Measurements from ENCODE around the gene ZFR. TPM values are rescaled to one million over a fixed set of nuclear protein-coding genes. Genes with fewer than 3 reads are reported as not detected.

The ZFR gene
- total and polyA plus RNA-seq, 9 of the 15 experiments (the other 6 are each of a cell fraction or from before 2014, with no cell fraction given), result 35.5 to 108 (median 71.1) TPM

- Histone ChIP-seq H3K36me3 (ENCODE audit: control insufficient read depth, insufficient read depth, low read length) (no peaks in the 10 kb centered on the region), H3K4me1 (replicated peaks in 1 of 2; ENCODE audit: control insufficient read depth in 2 of 2, insufficient read depth in 2 of 2, low read length in 2 of 2) (no peaks in the 10 kb centered on the region), H3K9ac (ENCODE audit: insufficient read depth in 1 of 2, low read depth in 2 of 2, low read length in 2 of 2) (no peak overlapping the region), H3K4me2 (ENCODE audit: insufficient read depth, low read length) (no peak overlapping the region), H3K4me3 (no peak overlapping the region), H2AFZ (ENCODE audit: low read depth, low read length) (no peak overlapping the region), H4K20me1 (replicated peaks; ENCODE audit: control insufficient read depth, insufficient read depth, low read length) (no peaks in the 10 kb centered on the region), H3K27ac (ENCODE audit: extremely low read depth, low read depth, low read length) (no peak overlapping the region), H3K79me2 (ENCODE audit: control insufficient read depth, insufficient read depth, low read length) (no peaks in the 10 kb centered on the region), H3K9me1 (ENCODE audit: control insufficient read depth, insufficient read depth, low read length) (no peaks in the 10 kb centered on the region), H3K9me3 (replicated peaks; ENCODE audit: control insufficient read depth, insufficient read depth, low read depth, low read length) (no peaks in the 10 kb centered on the region), H3K27me3 (ENCODE audit: control insufficient read depth in 2 of 2, insufficient read depth in 2 of 2, low read length in 2 of 2) (no peaks in the 10 kb centered on the region; a peak in 1 of 5 replicates)
- POLR2A ChIA-PET, result no interaction called here
- CTCF ChIA-PET (ENCODE audit: low intra/inter-chr PET ratio), result no interaction called here
- FAIRE-seq (peak; percentile 19), ATAC-seq (no peak), DNase-seq (ENCODE audit: extremely low read depth in 1 of 4, low spot score in 3 of 4) (no peak)
- TF ChIP-seq, protein P1, sequence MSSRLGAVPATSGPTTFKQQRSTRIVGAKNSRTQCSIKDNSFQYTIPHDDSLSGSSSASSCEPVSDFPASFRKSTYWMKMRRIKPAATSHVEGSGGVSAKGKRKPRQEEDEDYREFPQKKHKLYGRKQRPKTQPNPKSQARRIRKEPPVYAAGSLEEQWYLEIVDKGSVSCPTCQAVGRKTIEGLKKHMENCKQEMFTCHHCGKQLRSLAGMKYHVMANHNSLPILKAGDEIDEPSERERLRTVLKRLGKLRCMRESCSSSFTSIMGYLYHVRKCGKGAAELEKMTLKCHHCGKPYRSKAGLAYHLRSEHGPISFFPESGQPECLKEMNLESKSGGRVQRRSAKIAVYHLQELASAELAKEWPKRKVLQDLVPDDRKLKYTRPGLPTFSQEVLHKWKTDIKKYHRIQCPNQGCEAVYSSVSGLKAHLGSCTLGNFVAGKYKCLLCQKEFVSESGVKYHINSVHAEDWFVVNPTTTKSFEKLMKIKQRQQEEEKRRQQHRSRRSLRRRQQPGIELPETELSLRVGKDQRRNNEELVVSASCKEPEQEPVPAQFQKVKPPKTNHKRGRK (tag; IDR thresholded peaks at IDR 0.05), result no peak
- TF ChIP-seq, protein P2, sequence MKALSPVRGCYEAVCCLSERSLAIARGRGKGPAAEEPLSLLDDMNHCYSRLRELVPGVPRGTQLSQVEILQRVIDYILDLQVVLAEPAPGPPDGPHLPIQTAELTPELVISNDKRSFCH (CRISPR knock-in tag; IDR thresholded peaks at IDR 0.05), result no peak
- TF ChIP-seq, protein P2 (tag; IDR thresholded peaks at IDR 0.05), result no peak
- TF ChIP-seq ZNF584 (CRISPR knock-in tag; IDR thresholded peaks at IDR 0.05; ENCODE audit: low read depth) (no peak), SMAD2 (IDR thresholded peaks at IDR 0.05; ENCODE audit: low read depth, low read length) (no peak), ZNF695 (CRISPR knock-in tag; IDR thresholded peaks at IDR 0.05) (no peak), COPS2 (conservative IDR thresholded peaks at IDR 0.05) (no peak), CCNT2 (IDR thresholded peaks at IDR 0.05; ENCODE audit: borderline replicate concordance, extremely low read depth, insufficient read length, low read depth, low read length) (no peak)
- intact Hi-C loops (cut with micrococcal nuclease) (no loop called here), in situ Hi-C loops (cut with MboI) (no loop called here)
- WGBS (ENCODE audit: insufficient coverage, low coverage, missing lambda C conversion rate), result 16% methylated on average over 2 of the region's 2 CpGs
- no TSS peak for BruUV-seq (replicated peaks)
These were observed 97.7 kb downstream of the ZFR start for GRCh38 chr5:32346869-32347268.
